Measurements from ENCODE around the gene DGKZ. TPM values are rescaled to one million over a fixed set of nuclear protein-coding genes. Genes with fewer than 3 reads are reported as not detected.
"Not testable (repeated sequence)": the region's sequence is repeated elsewhere in the genome, so short reads cannot be mapped to it uniquely, and the experiment has no call there.

The DGKZ gene
- total RNA-seq, 2 experiments from 2014 or later, result 76.0 to 81.4 TPM

GRCh38 chr11:46359953-46360352, 12.7 kb downstream of the DGKZ start:
- ChIA-PET POLR2A (interaction anchor here (0.7 kb wide), 1 partner anchor 29 kb away, joined by 7 read pairs; no protein-coding TSS in a partner anchor), CTCF (interaction anchor here (0.5 to 11.1 kb wide), 5 partner anchors 7 to 257 kb away, joined by 3 to 207 read pairs (median 4); partner anchors contain the start of genes ATG13, DGKZ and HARBI1)

- ChIA-PET CTCF (interaction anchor here (0.5 to 11.1 kb wide), 7 partner anchors 8 to 378 kb away, joined by 3 to 207 read pairs (median 4); partner anchors contain the start of genes ATG13, DGKZ and HARBI1), POLR2A (interaction anchor here (1.0 to 1.7 kb wide), 3 partner anchors 8 to 12 kb away, joined by 3 to 8 read pairs (median 4); no protein-coding TSS in a partner anchor)
Observed at GRCh38 chr11:46360878-46361277, 13.6 kb downstream of the DGKZ start.

GRCh38 chr11:46361283-46362155, 14.3 kb downstream of the DGKZ start:
- POLR2A ChIA-PET, result interaction anchor here (0.6 to 1.7 kb wide), 4 partner anchors 9 to 234 kb away, joined by 3 to 8 read pairs (median 5); no protein-coding TSS in a partner anchor
- CTCF ChIA-PET, result interaction anchor here (0.5 to 11.1 kb wide), 5 partner anchors 9 to 377 kb away, joined by 3 to 207 read pairs (median 4); partner anchors contain the start of genes ATG13, DGKZ and HARBI1

- POLR2A ChIA-PET, result interaction anchor here (1.7 kb wide), 1 partner anchor 11 kb away, joined by 8 read pairs; no protein-coding TSS in a partner anchor
- CTCF ChIA-PET, result interaction anchor here (1.2 to 11.1 kb wide), 3 partner anchors 10 to 123 kb away, joined by 3 to 207 read pairs (median 4); partner anchors contain the start of gene DGKZ
Observed at GRCh38 chr11:46362156-46363030, 15.1 kb downstream of the DGKZ start.

- POLR2A ChIA-PET, result no interaction called here
- CTCF ChIA-PET, result interaction anchor here (1.2 to 11.1 kb wide), 3 partner anchors 11 to 123 kb away, joined by 3 to 207 read pairs (median 4); partner anchors contain the start of gene DGKZ
Observed at GRCh38 chr11:46363031-46363407, 15.8 kb downstream of the DGKZ start.

GRCh38 chr11:46363455-46364005, 16.3 kb downstream of the DGKZ start:
- ChIA-PET CTCF (interaction anchor here (1.2 to 11.1 kb wide), 3 partner anchors 11 to 124 kb away, joined by 3 to 207 read pairs (median 4); partner anchors contain the start of gene DGKZ), POLR2A (no interaction called here)

GRCh38 chr11:46364056-46364455, 16.8 kb downstream of the DGKZ start:
- ChIA-PET CTCF (interaction anchor here (11.1 kb wide), 1 partner anchor 12 kb away, joined by 207 read pairs; the partner anchor contains the start of gene DGKZ), POLR2A (interaction anchor here (1.2 kb wide), 1 partner anchor 9 kb away, joined by 3 read pairs; no protein-coding TSS in a partner anchor)

- ChIA-PET POLR2A (interaction anchor here (1.2 kb wide), 1 partner anchor 10 kb away, joined by 3 read pairs; no protein-coding TSS in a partner anchor), CTCF (interaction anchor here (11.1 kb wide), 1 partner anchor 12 kb away, joined by 207 read pairs; the partner anchor contains the start of gene DGKZ)
Observed at GRCh38 chr11:46364791-46365190, 17.5 kb downstream of the DGKZ start.

GRCh38 chr11:46366260-46366659, 19.0 kb downstream of the DGKZ start:
- ChIA-PET CTCF (interaction anchor here (2.7 to 11.1 kb wide), 2 partner anchors 14 to 22 kb away, joined by 12 to 207 read pairs; partner anchors contain the start of gene DGKZ), POLR2A (no interaction called here)

- CTCF ChIA-PET, result interaction anchor here (2.7 to 11.1 kb wide), 2 partner anchors 14 to 21 kb away, joined by 12 to 207 read pairs; partner anchors contain the start of gene DGKZ
- POLR2A ChIA-PET, result no interaction called here
Observed at GRCh38 chr11:46366661-46367161, 19.4 kb downstream of the DGKZ start.

- POLR2A ChIA-PET, result no interaction called here
- CTCF ChIA-PET, result interaction anchor here (0.9 to 11.1 kb wide), 8 partner anchors 9 to 251 kb away, joined by 3 to 207 read pairs (median 4); partner anchors contain the start of genes CHRM4, CREB3L1 and DGKZ
Observed at GRCh38 chr11:46367244-46367915, 20.1 kb downstream of the DGKZ start.

- ChIA-PET CTCF (interaction anchor here (0.9 to 11.1 kb wide), 9 partner anchors 8 to 250 kb away, joined by 3 to 207 read pairs (median 4); partner anchors contain the start of genes CHRM4, CREB3L1 and DGKZ), POLR2A (no interaction called here)
Observed at GRCh38 chr11:46367916-46368267, 20.6 kb downstream of the DGKZ start.

- ChIA-PET CTCF (interaction anchor here (1.1 to 11.1 kb wide), 3 partner anchors 10 to 121 kb away, joined by 3 to 207 read pairs (median 8); partner anchors contain the start of gene DGKZ), POLR2A (no interaction called here)
Observed at GRCh38 chr11:46369458-46370152, 22.3 kb downstream of the DGKZ start.

- POLR2A ChIA-PET, result no interaction called here
- CTCF ChIA-PET, result interaction anchor here (11.1 kb wide), 1 partner anchor 18 kb away, joined by 207 read pairs; the partner anchor contains the start of gene DGKZ
Observed at GRCh38 chr11:46370253-46370652, 23.0 kb downstream of the DGKZ start.

GRCh38 chr11:46371262-46371661, 24.0 kb downstream of the DGKZ start:
- POLR2A ChIA-PET, CTCF ChIA-PET: not testable (repeated sequence)

GRCh38 chr11:46372086-46372485, 24.8 kb downstream of the DGKZ start:
- ChIA-PET POLR2A (no interaction called here), CTCF (interaction anchor here (0.9 kb wide), 1 partner anchor 12 kb away, joined by 3 read pairs; no protein-coding TSS in a partner anchor)

- CTCF ChIA-PET, result interaction anchor here (0.9 kb wide), 1 partner anchor 12 kb away, joined by 3 read pairs; no protein-coding TSS in a partner anchor
- POLR2A ChIA-PET, result not testable (repeated sequence)
Observed at GRCh38 chr11:46372501-46372900, 25.2 kb downstream of the DGKZ start.
